ENCODE measurements around the gene HHAT.
A peak's percentile ranks its signal among the peaks of the same experiment; 100 is the strongest.

Gene HHAT

GRCh38 chr1:210292231-210292871 is 36.4 kb upstream of the HHAT start:
- TF ChIP-seq CTCF (IDR thresholded peaks at IDR 0.05; ENCODE audit: low read depth, low read length, missing control alignments), result peak; percentile 23
- peak overlapping the region; percentile 43 for H3K4me3 ChIP-seq (replicated peaks; ENCODE audit: low read depth, low read length)
- DNase-seq (ENCODE audit: extremely low read depth, low read depth), result peak; percentile 62

GRCh38 chr1:210293171-210293607 is 35.5 kb upstream of the HHAT start:
- peak overlapping the region; percentile 43 for H3K4me3 ChIP-seq (replicated peaks; ENCODE audit: low read depth, low read length)
- DNase-seq (ENCODE audit: extremely low read depth, low read depth), result peak; percentile 87
- TF ChIP-seq CTCF (IDR thresholded peaks at IDR 0.05; ENCODE audit: low read depth, low read length, missing control alignments), result no peak

- peak; percentile 82 for DNase-seq (ENCODE audit: extremely low read depth, low read depth)
These were observed 33.5 kb upstream of the HHAT start for GRCh38 chr1:210294999-210295745.

GRCh38 chr1:210296682-210297081 is 32.0 kb upstream of the HHAT start:
- no peak overlapping the region for H3K4me3 ChIP-seq (replicated peaks; ENCODE audit: low read depth, low read length)
- DNase-seq (ENCODE audit: extremely low read depth, low read depth), result no peak
- TF ChIP-seq CTCF (IDR thresholded peaks at IDR 0.05; ENCODE audit: low read depth, low read length, missing control alignments), result no peak

More at GRCh38 chr1:210294999-210295745, 33.5 kb upstream of the HHAT start:
- peak overlapping the region; percentile 5; the same call in 1 of the 2 replicates for H3K4me3 ChIP-seq (replicated peaks; ENCODE audit: low read depth, low read length)
- TF ChIP-seq CTCF (IDR thresholded peaks at IDR 0.05; ENCODE audit: low read depth, low read length, missing control alignments), result no peak

- DNase-seq (ENCODE audit: extremely low read depth, low read depth), result no peak
- no peak overlapping the region for H3K4me3 ChIP-seq (replicated peaks; ENCODE audit: low read depth, low read length)
- no peak for TF ChIP-seq CTCF (IDR thresholded peaks at IDR 0.05; ENCODE audit: low read depth, low read length, missing control alignments)
These were observed 30.4 kb upstream of the HHAT start for GRCh38 chr1:210298296-210298695.

- no peak overlapping the region for H3K4me3 ChIP-seq (replicated peaks; ENCODE audit: low read depth, low read length)
- no peak for TF ChIP-seq CTCF (IDR thresholded peaks at IDR 0.05; ENCODE audit: low read depth, low read length, missing control alignments)
- DNase-seq (ENCODE audit: extremely low read depth, low read depth), result no peak
These were observed 29.8 kb upstream of the HHAT start for GRCh38 chr1:210298936-210299335.

All from HFF-Myc (cell line).